ENCODE measurements around the gene CACNA2D2. TPM values are rescaled to one million over a fixed set of nuclear protein-coding genes. Genes with fewer than 3 reads are reported as not detected.
A peak's percentile ranks its signal among the peaks of the same experiment; 100 is the strongest.

The CACNA2D2 gene
- total and polyA plus RNA-seq, 12 donors = 0.09 to 2.0 (median 0.60) TPM

DNA sequence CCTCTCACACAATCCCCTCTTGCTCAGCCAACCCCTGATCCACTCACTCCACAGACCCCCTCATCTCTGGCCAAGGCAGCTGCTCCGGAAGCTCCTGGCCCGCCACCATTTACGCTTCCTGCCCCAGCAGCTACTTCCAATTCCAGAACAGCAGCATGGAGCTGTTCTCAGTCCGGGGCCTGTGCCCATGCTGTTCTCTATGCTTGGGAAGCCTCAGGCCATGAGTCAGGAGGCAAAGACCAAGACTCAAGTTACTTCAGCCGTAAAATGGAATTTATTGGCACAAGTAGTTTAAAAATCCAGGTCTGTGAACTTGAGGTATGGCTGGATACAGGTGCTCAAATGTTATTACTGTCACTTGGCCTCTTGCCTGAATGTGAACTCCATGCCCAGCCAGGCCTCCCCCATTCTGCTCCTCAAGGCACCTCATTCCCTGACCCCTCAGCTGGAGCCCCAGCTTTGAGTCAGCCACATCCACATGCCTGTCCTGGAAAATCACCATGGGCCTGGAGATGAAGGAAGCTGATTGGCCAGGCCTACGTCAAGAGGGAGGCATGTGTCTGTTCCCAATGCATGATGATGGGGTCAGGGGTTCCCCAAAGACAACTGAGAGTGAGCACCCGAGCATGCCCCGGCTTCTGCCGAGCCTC lies 31.4 kb upstream of the CACNA2D2 start:
- 75 to 85% (median 82%) methylated on average over 5 to 9 of the region's 9 CpGs for WGBS, 4 donors
- intact Hi-C loops (cut with DNase I) = no loop called here
- no peaks in the 10 kb centered on the region for H3K36me3 ChIP-seq (replicated peaks in 1 of 2)

DNA sequence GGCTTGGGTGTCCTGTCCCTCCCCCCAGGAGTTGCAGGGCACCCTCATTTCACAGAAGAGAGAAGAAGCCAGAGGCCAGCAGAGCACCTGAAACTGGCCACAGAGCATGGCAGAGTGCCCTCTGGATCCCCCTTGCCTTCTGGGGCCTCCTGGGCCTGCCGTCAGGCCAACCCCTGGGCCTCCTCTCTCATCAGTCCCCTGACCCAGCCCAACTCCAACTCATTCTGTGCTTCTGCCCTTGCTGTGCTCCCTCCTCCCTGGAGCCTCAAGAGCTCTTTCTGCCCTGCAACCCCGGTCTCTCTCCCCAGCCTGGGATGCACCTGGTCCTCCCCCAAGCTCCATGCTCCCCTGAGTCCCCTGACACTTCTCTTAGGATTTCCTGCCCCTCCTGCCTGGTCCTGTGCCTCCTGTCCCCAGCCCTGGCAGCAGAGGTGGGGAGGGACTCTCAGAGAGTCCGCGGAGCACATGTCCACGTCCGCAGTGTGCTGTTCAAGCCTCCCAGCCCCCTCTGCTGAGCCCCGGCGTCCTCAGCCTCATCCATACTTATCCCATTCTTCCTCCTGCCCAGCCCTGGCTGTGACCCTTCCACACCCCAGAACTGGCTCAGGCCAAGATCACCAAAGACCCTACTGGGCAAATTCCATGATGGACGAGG lies 30.5 kb upstream of the CACNA2D2 start:
- WGBS, 4 donors = 73 to 79% (median 76%) methylated on average over 9 of the region's 9 CpGs
- H3K4me1 ChIP-seq (replicated peaks in 1 of 2) = no peaks in the 10 kb centered on the region
- DNase-seq = no peak
- no peaks in the 10 kb centered on the region for H3K27me3 ChIP-seq
- no peaks in the 10 kb centered on the region for H3K36me3 ChIP-seq (replicated peaks in 1 of 2)
- H3K9me3 ChIP-seq (replicated peaks in 1 of 3) = no peaks in the 10 kb centered on the region
- H3K4me3 ChIP-seq = no peak overlapping the region
- intact Hi-C loops (cut with DNase I) = no loop called here
- H3K27ac ChIP-seq = no peak overlapping the region
- no peak for TF ChIP-seq POLR2A (IDR thresholded peaks at IDR 0.05)
- TF ChIP-seq, protein P1, sequence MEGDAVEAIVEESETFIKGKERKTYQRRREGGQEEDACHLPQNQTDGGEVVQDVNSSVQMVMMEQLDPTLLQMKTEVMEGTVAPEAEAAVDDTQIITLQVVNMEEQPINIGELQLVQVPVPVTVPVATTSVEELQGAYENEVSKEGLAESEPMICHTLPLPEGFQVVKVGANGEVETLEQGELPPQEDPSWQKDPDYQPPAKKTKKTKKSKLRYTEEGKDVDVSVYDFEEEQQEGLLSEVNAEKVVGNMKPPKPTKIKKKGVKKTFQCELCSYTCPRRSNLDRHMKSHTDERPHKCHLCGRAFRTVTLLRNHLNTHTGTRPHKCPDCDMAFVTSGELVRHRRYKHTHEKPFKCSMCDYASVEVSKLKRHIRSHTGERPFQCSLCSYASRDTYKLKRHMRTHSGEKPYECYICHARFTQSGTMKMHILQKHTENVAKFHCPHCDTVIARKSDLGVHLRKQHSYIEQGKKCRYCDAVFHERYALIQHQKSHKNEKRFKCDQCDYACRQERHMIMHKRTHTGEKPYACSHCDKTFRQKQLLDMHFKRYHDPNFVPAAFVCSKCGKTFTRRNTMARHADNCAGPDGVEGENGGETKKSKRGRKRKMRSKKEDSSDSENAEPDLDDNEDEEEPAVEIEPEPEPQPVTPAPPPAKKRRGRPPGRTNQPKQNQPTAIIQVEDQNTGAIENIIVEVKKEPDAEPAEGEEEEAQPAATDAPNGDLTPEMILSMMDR (IDR thresholded peaks at IDR 0.05) = no peak

More for the DNA sequence above, 31.4 kb upstream of the CACNA2D2 start:
- Histone ChIP-seq H3K9me3 (replicated peaks in 1 of 3) (no peaks in the 10 kb centered on the region), H3K27me3 (no peaks in the 10 kb centered on the region), H3K27ac (no peak overlapping the region), H3K4me3 (no peak overlapping the region), H3K4me1 (replicated peaks in 1 of 2) (no peaks in the 10 kb centered on the region)
- TF ChIP-seq, protein P1 (IDR thresholded peaks at IDR 0.05) = no peak
- no peak for TF ChIP-seq POLR2A (IDR thresholded peaks at IDR 0.05)
- DNase-seq = no peak

- intact Hi-C loops (cut with DNase I) = no loop called here
- WGBS, 4 donors = 75 to 83% (median 80%) methylated on average over 13 of the region's 13 CpGs
- DNase-seq = no peak
- H3K27ac ChIP-seq = no peak overlapping the region
- no peaks in the 10 kb centered on the region for H3K36me3 ChIP-seq (replicated peaks in 1 of 2)
- no peak overlapping the region for H3K4me3 ChIP-seq
- no peaks in the 10 kb centered on the region for H3K9me3 ChIP-seq (replicated peaks in 1 of 3)
- TF ChIP-seq POLR2A (IDR thresholded peaks at IDR 0.05) = no peak
- TF ChIP-seq, protein P1 (IDR thresholded peaks at IDR 0.05) = no peak
- H3K4me1 ChIP-seq (replicated peaks in 1 of 2) = no peaks in the 10 kb centered on the region
- no peaks in the 10 kb centered on the region for H3K27me3 ChIP-seq
These were observed 29.9 kb upstream of the CACNA2D2 start for GRCh38 chr3:50533316-50533715.

DNA sequence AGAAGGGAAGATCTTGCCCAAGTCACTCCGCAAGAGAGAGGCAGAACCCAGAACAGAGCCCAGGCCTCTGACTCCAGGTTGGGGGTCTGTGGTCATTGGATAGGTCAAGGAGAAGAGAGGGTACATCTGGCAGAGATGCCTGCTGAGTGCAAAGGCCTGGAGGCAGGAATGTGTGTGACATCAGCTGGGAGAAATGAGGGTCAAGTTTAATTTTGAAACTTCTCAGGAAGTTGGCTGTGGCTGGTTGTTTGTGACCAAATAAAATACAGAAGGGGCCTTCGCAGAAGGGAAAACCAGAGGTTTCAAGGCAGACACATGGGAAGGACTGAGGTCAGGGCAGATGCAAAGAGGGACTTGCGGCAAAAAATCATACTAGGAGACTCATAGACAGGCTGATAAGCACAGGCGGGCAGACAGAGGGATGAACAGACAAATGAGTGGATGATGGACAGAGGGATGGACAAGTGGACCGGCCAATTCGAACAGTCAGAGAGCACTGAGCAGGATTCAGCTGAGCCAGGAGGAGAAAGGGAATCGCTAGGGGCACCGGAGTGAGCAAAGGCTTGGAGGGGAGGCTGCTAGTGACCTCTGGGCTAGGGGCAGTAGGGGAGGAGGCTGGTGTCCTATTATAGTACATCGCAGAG lies 28.8 kb upstream of the CACNA2D2 start:
- Histone ChIP-seq H3K9me3 (replicated peaks in 1 of 3) (no peaks in the 10 kb centered on the region), H3K4me3 (no peak overlapping the region), H3K27ac (peak overlapping the region in 2 of 5 donors; percentile 41 to 84), H3K4me1 (replicated peaks in 1 of 2) (no peaks in the 10 kb centered on the region), H3K36me3 (replicated peaks in 1 of 2) (no peaks in the 10 kb centered on the region), H3K27me3 (no peaks in the 10 kb centered on the region)
- intact Hi-C loops (cut with DNase I) = no loop called here
- TF ChIP-seq, protein P1 (IDR thresholded peaks at IDR 0.05) = peak in 1 of 6 experiments; percentile 32
- no peak for TF ChIP-seq POLR2A (IDR thresholded peaks at IDR 0.05)
- no peak for DNase-seq
- WGBS, 4 donors = 67 to 78% (median 75%) methylated on average over 9 of the region's 9 CpGs

Measured in adrenal gland (tissue), 12 donors.